IPS DF 6.9 (cell line): Measurements from ENCODE around the gene SLAMF9.

ENCODE experiments used
- DNase-seq: peaks from one replicate; pipeline ENCODE4 v3.0.0-alpha.2; 2013; ENCODE audit warnings: low read depth, low spot score
- H3K27ac ChIP-seq: one replicate; pipeline ENCODE4 v1.5.1; 2013; ENCODE audit warnings: low read length, control low read depth
- H3K27me3 ChIP-seq: 2 replicates; pipeline ENCODE4 v1.6.1; 2013; ENCODE audit warnings: mild to moderate bottlenecking, low read length; ENCODE audit not compliant: control insufficient read depth, insufficient read depth
- H3K36me3 ChIP-seq: 2 replicates; pipeline ENCODE4 v1.6.1; 2013; ENCODE audit warnings: low read length; ENCODE audit not compliant: control insufficient read depth, insufficient read depth
- H3K4me1 ChIP-seq: 2 replicates; pipeline ENCODE4 v1.6.1; 2013; ENCODE audit warnings: low read length; ENCODE audit not compliant: control insufficient read depth, insufficient read depth
- H3K4me3 ChIP-seq: 2 replicates; pipeline ENCODE4 v1.5.1; 2013; ENCODE audit warnings: mild to moderate bottlenecking, low read length
- H3K9me3 ChIP-seq: 2 replicates; pipeline ENCODE4 v1.6.1; 2013; ENCODE audit warnings: low read length, inconsistent platforms; ENCODE audit not compliant: control insufficient read depth, insufficient read depth
- WGBS: extraction: QIAGEN DNeasy Blood & Tissue Kit; methylation state at CpG from one replicate; pipeline ENCODE4 v1.1.7; 2013; ENCODE audit warnings: mixed read lengths, missing lambda C conversion rate; ENCODE audit not compliant: insufficient read length, insufficient coverage; 5-methylcytosine and 5-hydroxymethylcytosine counted together

Gene SLAMF9

DNA sequence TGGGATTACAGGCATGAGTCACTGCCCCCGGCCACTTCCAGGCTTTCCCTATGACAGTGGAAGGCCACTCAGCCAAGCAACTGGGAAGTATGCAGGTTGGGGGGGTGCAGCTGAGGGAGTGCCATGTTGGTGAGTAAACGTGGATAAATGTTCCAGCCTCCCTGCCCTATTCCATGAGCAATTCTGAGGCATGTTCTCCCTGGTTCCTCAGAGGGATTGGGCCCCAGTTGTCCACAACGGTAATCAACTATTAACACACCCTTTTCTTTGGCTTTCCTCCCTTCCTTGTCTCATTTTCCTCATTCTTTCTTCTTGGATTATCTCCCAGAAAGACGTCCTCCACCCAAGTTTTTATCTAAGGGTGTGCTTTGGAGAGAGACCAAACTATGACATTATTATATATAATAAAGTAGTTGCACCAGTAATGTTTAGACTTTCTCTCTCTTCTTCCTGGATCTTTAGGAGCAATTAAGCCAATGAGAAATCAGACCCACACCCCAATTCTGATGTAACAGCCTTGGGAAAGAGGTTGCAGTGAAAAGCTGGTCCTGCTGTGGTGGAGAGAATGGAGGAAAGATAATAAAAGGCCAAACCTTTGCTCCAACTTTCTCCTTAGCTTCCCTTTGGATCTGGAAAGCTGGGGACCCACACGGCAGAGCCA is 6.8 kb upstream of the SLAMF9 start:
- no peak overlapping the region for H3K27ac ChIP-seq
- whole genome bisulfite sequencing = no CpG with 5 or more reads among the region's 5 CpGs
- H3K4me1 ChIP-seq = no peaks in the 10 kb centered on the region
- H3K27me3 ChIP-seq = no peaks in the 10 kb centered on the region
- no peak overlapping the region for H3K4me3 ChIP-seq
- H3K36me3 ChIP-seq = no peaks in the 10 kb centered on the region
- no peak for DNase-seq
- no peaks in the 10 kb centered on the region for H3K9me3 ChIP-seq

DNA sequence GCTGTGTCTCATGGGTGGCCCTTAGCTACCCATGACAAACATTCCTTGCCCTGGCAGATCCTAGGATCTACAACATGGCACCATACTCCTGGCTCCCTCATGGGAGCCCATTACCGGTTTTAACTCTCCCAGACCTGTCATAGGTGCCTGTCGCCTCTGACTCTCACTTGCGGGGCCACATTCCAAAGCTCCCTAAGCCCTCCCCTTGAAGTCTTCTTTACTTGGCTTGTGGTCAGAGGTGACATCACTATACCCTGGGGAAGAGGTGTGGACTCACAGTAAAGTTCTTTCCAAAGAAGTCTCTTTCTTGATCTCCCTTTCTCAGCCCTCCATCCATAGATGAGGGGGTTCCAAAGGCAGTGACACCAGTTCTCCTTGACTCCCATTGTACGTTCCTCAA is 5.4 kb upstream of the SLAMF9 start:
- DNase-seq = no peak
- no CpG with 5 or more reads among the region's 4 CpGs for WGBS

DNA sequence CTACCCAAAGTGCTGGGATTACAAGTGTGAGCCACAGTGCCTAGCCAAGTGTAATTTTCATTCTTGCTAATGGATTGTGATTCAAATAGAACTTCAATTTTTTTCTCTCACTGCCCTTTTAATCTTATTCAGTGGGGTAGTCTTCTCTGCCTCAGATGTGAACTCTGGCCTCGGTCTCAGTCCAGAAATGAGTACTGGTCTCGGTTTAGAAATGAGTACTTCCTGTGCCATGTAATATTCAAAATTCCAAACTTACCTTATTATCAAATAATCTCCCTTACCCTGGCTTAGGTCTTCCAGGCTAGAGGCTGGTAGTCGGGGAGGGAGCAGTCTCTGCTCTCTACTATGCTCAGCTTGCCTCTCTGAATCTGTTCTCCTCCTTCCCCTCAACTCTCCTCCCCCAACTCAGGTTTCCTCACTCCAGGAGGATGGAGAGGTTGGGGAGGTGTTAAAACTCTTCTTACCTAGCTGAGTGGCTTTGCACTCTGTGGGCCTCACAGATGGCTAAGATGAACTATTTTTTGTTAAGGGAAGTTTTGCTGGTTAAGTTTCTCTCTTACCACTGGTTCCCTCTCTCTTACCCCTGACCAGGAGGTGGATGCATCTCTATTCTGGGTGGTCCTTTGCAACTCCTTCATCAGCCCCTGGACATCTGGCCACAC is 4.8 kb upstream of the SLAMF9 start:
- H3K4me3 ChIP-seq = no peak overlapping the region
- DNase-seq = no peak
- no peaks in the 10 kb centered on the region for H3K36me3 ChIP-seq
- H3K4me1 ChIP-seq = no peaks in the 10 kb centered on the region
- H3K27ac ChIP-seq = no peak overlapping the region
- H3K9me3 ChIP-seq = no peaks in the 10 kb centered on the region; the same call in 1 of the 2 replicates
- no CpG with 5 or more reads among the region's 3 CpGs for WGBS
- no peaks in the 10 kb centered on the region for H3K27me3 ChIP-seq

More for the DNA sequence above, 5.4 kb upstream of the SLAMF9 start:
- Histone ChIP-seq H3K27me3 (no peaks in the 10 kb centered on the region), H3K4me1 (no peaks in the 10 kb centered on the region), H3K9me3 (no peaks in the 10 kb centered on the region; the same call in 1 of the 2 replicates), H3K27ac (no peak overlapping the region), H3K4me3 (no peak overlapping the region), H3K36me3 (no peaks in the 10 kb centered on the region)

DNA sequence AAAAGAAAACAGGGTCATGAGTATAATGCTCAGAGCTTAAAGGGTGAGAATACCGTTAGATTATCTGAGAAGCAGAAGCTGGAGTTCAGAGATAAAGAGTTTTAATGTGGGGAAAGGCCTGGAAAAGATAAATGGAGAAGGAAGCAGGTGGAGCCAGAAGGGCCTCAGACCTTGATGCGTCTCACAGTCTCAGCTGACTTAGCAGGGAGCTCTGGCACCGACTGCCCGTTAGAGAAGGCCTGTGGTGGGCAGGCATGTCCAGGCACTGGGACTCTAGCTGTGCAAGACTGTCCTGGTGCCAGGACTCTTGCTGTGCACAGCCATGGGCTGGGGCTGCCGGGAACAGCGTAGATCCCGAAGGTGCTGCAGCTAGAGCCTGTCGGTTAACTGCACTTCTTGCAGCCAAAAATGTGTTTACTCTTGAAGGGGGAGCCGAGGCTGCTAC is 3.8 kb upstream of the SLAMF9 start:
- DNase-seq = no peak
- no CpG with 5 or more reads among the region's 9 CpGs for WGBS
- Histone ChIP-seq H3K9me3 (no peaks in the 10 kb centered on the region; the same call in 1 of the 2 replicates), H3K27ac (no peak overlapping the region), H3K36me3 (no peaks in the 10 kb centered on the region), H3K4me3 (no peak overlapping the region; the same call in 1 of the 2 replicates), H3K4me1 (no peaks in the 10 kb centered on the region), H3K27me3 (no peaks in the 10 kb centered on the region)

DNA sequence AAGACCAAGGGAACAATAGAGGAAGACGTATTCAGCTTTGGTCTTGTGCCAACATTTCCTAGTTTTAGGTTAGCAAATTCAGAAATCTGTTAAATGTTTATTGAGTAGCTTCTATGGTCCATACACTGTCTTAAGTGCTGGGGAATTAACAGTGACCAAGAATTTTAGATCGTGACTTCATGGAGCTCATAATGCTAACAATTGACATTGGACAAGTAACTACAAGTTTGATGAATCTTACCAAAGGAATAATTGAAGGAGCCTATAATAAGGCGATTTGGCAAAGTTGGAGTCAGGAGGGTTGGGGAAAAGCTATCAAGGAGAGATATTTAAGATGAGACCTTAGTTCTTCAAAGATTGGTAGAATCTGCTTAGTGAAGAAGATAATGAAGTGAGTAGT is 1.4 kb upstream of the SLAMF9 start:
- WGBS = no CpG with 5 or more reads among the region's 3 CpGs
- H3K9me3 ChIP-seq = no peaks in the 10 kb centered on the region; the same call in 1 of the 2 replicates
- no peak overlapping the region for H3K4me3 ChIP-seq
- no peak for DNase-seq
- H3K27me3 ChIP-seq = no peaks in the 10 kb centered on the region
- no peak overlapping the region for H3K27ac ChIP-seq
- no peaks in the 10 kb centered on the region for H3K36me3 ChIP-seq
- H3K4me1 ChIP-seq = no peaks in the 10 kb centered on the region

DNA sequence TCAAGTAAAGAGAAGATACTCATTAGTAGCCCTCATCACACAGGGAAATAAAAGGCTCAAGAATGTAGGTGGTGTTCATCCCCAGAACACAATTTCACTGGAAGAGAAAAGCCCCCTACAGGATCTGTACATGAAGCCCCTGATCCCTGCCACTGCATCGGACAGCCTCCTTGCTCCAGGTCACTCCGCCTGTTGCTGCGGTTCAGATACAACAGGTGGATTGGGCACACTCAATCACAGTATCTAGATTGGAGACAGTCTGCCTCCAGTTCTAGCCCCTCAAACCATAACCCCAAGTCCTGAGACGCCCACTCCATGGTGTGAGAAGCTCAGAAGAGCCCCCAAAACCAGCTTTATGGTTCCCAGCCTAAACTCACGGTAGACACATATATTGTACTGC is 1.1 kb downstream of the SLAMF9 start:
- H3K9me3 ChIP-seq = no peaks in the 10 kb centered on the region; the same call in 1 of the 2 replicates
- DNase-seq = no peak
- no peaks in the 10 kb centered on the region for H3K36me3 ChIP-seq
- no peaks in the 10 kb centered on the region for H3K27me3 ChIP-seq
- H3K27ac ChIP-seq = no peak overlapping the region
- no peaks in the 10 kb centered on the region for H3K4me1 ChIP-seq
- WGBS = no CpG with 5 or more reads among the region's 5 CpGs
- no peak overlapping the region for H3K4me3 ChIP-seq

DNA sequence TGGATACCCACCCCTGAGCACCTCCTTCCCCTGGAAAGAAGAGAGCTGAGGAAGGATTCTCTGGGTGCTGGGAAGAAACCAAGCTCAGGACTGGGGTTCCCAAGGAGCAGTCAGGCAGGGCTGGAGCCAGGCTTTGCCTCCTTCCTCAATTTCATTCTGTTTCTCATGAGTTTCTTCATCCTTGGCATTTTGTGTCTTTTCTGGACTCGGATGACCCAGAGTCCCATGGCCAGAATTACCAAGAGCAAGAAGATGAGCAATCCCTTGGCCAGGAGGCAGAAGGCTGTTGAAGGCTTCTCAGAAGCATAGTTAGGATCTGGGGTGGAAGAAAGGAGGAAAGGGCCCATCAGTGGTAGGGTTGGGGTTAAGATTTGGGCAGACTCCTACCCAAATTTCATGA is 2.5 kb downstream of the SLAMF9 start:
- Histone ChIP-seq H3K27ac (no peak overlapping the region), H3K4me3 (no peak overlapping the region), H3K9me3 (no peaks in the 10 kb centered on the region; the same call in 1 of the 2 replicates), H3K27me3 (no peaks in the 10 kb centered on the region), H3K36me3 (no peaks in the 10 kb centered on the region), H3K4me1 (no peaks in the 10 kb centered on the region)
- no peak for DNase-seq
- WGBS = no CpG with 5 or more reads among the region's 1 CpG

DNA sequence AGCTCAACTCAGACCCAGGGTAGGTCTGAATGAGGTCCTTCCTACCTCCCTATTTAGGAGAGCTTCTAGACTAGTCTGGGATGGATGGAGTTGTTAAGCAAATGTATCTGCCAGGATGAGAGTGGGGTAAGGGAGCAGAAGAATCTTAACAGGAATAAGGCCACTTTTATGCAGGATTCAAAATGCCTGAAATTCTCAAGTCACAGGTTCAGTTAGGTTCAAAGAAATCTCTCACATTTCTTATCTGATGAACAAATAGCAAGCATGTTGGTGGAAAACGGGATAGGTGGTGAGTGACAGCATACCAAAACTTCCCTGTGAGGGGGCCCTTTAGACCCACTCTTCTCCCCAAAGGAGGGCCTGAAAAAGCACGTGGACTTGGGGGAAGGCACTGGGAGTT is 3.0 kb downstream of the SLAMF9 start:
- no peak overlapping the region for H3K27ac ChIP-seq

DNA sequence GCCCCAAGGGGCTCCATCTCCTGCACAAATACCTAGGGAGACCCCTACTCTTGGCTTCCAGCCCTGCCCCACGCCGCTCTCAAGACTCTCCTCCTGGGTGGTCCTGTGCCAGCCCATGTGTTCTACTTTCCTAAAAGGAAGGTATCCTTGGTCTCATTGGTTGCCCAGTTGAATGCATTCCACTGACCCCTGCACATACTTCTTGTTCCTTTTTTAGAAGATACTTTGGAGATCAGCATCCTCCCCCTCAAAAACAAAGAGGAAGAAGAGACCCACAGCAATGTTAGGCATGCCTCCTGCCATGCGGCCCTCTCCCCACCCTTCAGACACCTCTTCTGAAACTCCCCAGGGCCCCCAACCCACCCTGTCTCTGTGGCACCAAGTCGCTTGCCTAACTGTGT is 4.1 kb downstream of the SLAMF9 start:
- Histone ChIP-seq H3K4me3 (no peak overlapping the region), H3K9me3 (no peaks in the 10 kb centered on the region), H3K4me1 (peaks cover 3% of the 10 kb centered on the region; the same call in 1 of the 2 replicates), H3K36me3 (no peaks in the 10 kb centered on the region), H3K27me3 (no peaks in the 10 kb centered on the region), H3K27ac (no peak overlapping the region)
- no CpG with 5 or more reads among the region's 4 CpGs for WGBS
- DNase-seq = no peak

More for the DNA sequence above, 3.0 kb downstream of the SLAMF9 start:
- Histone ChIP-seq H3K4me3 (no peak overlapping the region), H3K4me1 (peaks cover 3% of the 10 kb centered on the region; the same call in 1 of the 2 replicates), H3K9me3 (no peaks in the 10 kb centered on the region; the same call in 1 of the 2 replicates), H3K36me3 (no peaks in the 10 kb centered on the region), H3K27me3 (no peaks in the 10 kb centered on the region)
- DNase-seq = no peak
- no CpG with 5 or more reads among the region's 2 CpGs for WGBS

DNA sequence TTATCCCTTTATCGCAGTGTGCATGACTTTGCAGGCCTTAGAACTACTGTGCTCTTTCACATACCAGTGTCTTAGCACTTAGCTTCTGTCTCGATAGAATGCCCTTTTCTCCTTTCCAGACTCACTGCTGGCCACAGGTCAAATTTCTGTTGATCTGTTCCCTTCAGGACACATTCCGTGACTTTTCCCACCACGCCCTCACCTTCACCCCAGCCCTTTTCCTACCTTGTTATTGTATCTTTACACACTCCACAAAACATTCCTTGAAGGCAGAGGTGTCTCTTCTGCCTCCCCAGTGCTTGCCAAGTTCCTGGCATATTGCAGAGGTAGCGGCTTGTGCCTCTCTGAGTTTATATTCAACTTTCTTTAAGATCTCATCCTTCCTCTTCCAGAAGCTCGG is 4.9 kb downstream of the SLAMF9 start:
- H3K4me1 ChIP-seq = peaks cover 5% of the 10 kb centered on the region
- no peaks in the 10 kb centered on the region for H3K27me3 ChIP-seq
- no peaks in the 10 kb centered on the region for H3K9me3 ChIP-seq
- no CpG with 5 or more reads among the region's 6 CpGs for WGBS
- no peak for DNase-seq
- H3K27ac ChIP-seq = no peak overlapping the region
- H3K4me3 ChIP-seq = no peak overlapping the region
- no peaks in the 10 kb centered on the region for H3K36me3 ChIP-seq
